ENCODE data around the gene AMPD2.

DNA sequence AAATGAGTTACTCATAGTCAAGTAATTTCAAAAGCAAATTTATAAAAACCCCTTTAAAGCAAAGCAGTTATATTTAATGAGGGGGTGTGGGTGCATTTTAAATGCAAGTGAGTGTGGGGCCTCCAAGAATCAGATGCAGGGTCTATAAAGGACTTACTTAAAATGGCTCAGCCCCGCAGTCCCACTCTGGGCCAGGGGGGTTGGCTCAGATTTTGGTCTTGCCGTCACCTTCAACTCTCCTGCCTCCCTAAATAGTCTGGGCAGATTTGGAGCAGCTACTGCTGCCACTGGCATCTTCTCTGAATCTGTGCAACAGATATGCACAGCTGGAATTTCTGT, 16.2 kb downstream of the AMPD2 start:
- TF ChIP-seq, protein P1, sequence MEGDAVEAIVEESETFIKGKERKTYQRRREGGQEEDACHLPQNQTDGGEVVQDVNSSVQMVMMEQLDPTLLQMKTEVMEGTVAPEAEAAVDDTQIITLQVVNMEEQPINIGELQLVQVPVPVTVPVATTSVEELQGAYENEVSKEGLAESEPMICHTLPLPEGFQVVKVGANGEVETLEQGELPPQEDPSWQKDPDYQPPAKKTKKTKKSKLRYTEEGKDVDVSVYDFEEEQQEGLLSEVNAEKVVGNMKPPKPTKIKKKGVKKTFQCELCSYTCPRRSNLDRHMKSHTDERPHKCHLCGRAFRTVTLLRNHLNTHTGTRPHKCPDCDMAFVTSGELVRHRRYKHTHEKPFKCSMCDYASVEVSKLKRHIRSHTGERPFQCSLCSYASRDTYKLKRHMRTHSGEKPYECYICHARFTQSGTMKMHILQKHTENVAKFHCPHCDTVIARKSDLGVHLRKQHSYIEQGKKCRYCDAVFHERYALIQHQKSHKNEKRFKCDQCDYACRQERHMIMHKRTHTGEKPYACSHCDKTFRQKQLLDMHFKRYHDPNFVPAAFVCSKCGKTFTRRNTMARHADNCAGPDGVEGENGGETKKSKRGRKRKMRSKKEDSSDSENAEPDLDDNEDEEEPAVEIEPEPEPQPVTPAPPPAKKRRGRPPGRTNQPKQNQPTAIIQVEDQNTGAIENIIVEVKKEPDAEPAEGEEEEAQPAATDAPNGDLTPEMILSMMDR (IDR thresholded peaks at IDR 0.05; ENCODE audit: insufficient read depth, low read length, poor library complexity, severe bottlenecking): no peak
- no peak for TF ChIP-seq EZH2phosphoT487 (conservative IDR thresholded peaks at IDR 0.05; ENCODE audit: low read length)

Measured in SU-DHL-6 (cell line).